Stimulated activated CD8-positive, alpha-beta memory T cell treated with anti-CD3 and anti-CD28 coated beads, Interleukin-4, amount 100 ng/mL, for 1 hour (primary cell): ENCODE results near the gene PSMB8.
A peak's percentile ranks its signal among the peaks of the same experiment; 100 is the strongest.

Experiments used
- DNase-seq, 2 donors: peaks; one replicate each; pipeline ENCODE4 v3.0.0-alpha.2; 2020; ENCODE audit warnings: low read depth in 2 of 2, low spot score in 1 of 2

The PSMB8 gene

GRCh38 chr6:32857156-32857891, 13.5 kb upstream of the PSMB8 start:
- no peak for DNase-seq

- DNase-seq = no peak
These were observed 11.8 kb upstream of the PSMB8 start for GRCh38 chr6:32855467-32856174.

- peak in 1 of 2 donors; percentile 35 for DNase-seq
These were observed 10.7 kb upstream of the PSMB8 start for GRCh38 chr6:32854376-32855178.

GRCh38 chr6:32853541-32854375, 9.9 kb upstream of the PSMB8 start, which contains the start of the genes PSMB9 and TAP1:
Gene PSMB9 (plus strand): TSS chr6:32854192. CDS start chr6:32854230, 38 bp downstream.
Gene TAP1 (minus strand): TSS chr6:32853704. CDS start chr6:32853636, 68 bp downstream.
- DNase-seq = peak; percentile 82 to 93

GRCh38 chr6:32852844-32853540, 9.1 kb upstream of the PSMB8 start:
- peak in 1 of 2 donors; percentile 20 for DNase-seq

GRCh38 chr6:32852018-32852843, 8.4 kb upstream of the PSMB8 start:
- DNase-seq = no peak

GRCh38 chr6:32851025-32851424, 7.2 kb upstream of the PSMB8 start:
- no peak for DNase-seq

GRCh38 chr6:32849126-32849525, 5.3 kb upstream of the PSMB8 start:
- no peak for DNase-seq

- no peak for DNase-seq
These were observed 3.9 kb upstream of the PSMB8 start for GRCh38 chr6:32847795-32848194.

GRCh38 chr6:32847004-32847403, 3.2 kb upstream of the PSMB8 start:
- no peak for DNase-seq

- DNase-seq = peak in 1 of 2 donors; percentile 25
These were observed 1.6 kb upstream of the PSMB8 start for GRCh38 chr6:32845384-32845884.

GRCh38 chr6:32844839-32845383, 1.1 kb upstream of the PSMB8 start:
- DNase-seq = no peak

GRCh38 chr6:32843331-32843978, 392 bp downstream of the PSMB8 start:
- no peak for DNase-seq

GRCh38 chr6:32842690-32843089, 1.2 kb downstream of the PSMB8 start:
- DNase-seq = no peak

GRCh38 chr6:32842021-32842650, 1.7 kb downstream of the PSMB8 start:
- DNase-seq = no peak

GRCh38 chr6:32840604-32841246, 3.1 kb downstream of the PSMB8 start:
- no peak for DNase-seq

GRCh38 chr6:32839356-32839755, 4.5 kb downstream of the PSMB8 start:
- no peak for DNase-seq
